ENCODE measurements around the gene TAS1R1. TPM values are rescaled to one million over a fixed set of nuclear protein-coding genes. Genes with fewer than 3 reads are reported as not detected.

TAS1R1 gene
- total RNA-seq, 1 experiment from 2014 or later: not detected

- in situ Hi-C loops (cut with HindIII; ENCODE audit: low pct_unique_long_range_greater_than_20kb, low sequenced_read_pairs): no loop called here
Measured at GRCh38 chr1:6577831-6578525, 22.9 kb downstream of the TAS1R1 start.

More at GRCh38 chr1:6577831-6578525, 22.9 kb downstream of the TAS1R1 start:
- POLR2A ChIA-PET: no interaction called here
- no TSS peak for BruUV-seq (replicated peaks)
- peaks cover 23% of the 10 kb centered on the region for H3K4me1 ChIP-seq (ENCODE audit: control insufficient read depth, insufficient read depth, low read length)
- no peaks in the 10 kb centered on the region for H3K9me3 ChIP-seq (ENCODE audit: control insufficient read depth, insufficient read depth, low read depth, low read length)
- H3K27ac ChIP-seq (ENCODE audit: low read length): no peak overlapping the region
- CTCF ChIA-PET: interaction anchor here (0.6 kb wide), 1 partner anchor 137 kb away, joined by 4 read pairs; no protein-coding TSS in a partner anchor
- no peak for TF ChIP-seq CTCF (IDR thresholded peaks at IDR 0.05)
- no peak for TF ChIP-seq TCF7L2 (IDR thresholded peaks at IDR 0.05; ENCODE audit: low read depth, low read length)
- no peak for TF ChIP-seq REST (IDR thresholded peaks at IDR 0.05; ENCODE audit: insufficient read depth in 1 of 2, low read depth in 2 of 2, low read length in 1 of 2)
- TF ChIP-seq POLR2AphosphoS5 (IDR thresholded peaks at IDR 0.05; ENCODE audit: low read depth, low read length): no peak
- TF ChIP-seq SIN3A (IDR thresholded peaks at IDR 0.05; ENCODE audit: borderline replicate concordance, insufficient read depth, low read depth, low read length): no peak
- no peak for ATAC-seq
- DNase-seq (ENCODE audit: low read depth, low spot score): no peak
- no peaks in the 10 kb centered on the region for H3K27me3 ChIP-seq (ENCODE audit: control insufficient read depth, insufficient read depth, low read length)
- H3K36me3 ChIP-seq (ENCODE audit: control insufficient read depth, insufficient read depth, low read length): peaks cover 7% of the 10 kb centered on the region; the same call in 1 of the 2 replicates
- intact Hi-C loops (cut with micrococcal nuclease; ENCODE audit: unreplicated experiment): no loop called here
- H3K4me3 ChIP-seq (ENCODE audit: low read depth in 2 of 2, low read length in 2 of 2): no peak overlapping the region

Data from Panc1 (cell line).